DOHH2 (cell line): Measurements from ENCODE around the gene SNX3.

Source experiments
- H3F3A ChIP-seq: fragments of 200-600 bp; sonication (generic), shearing (Covaris generic); 2 replicates; pipeline ENCODE4 v1.6.0; 2016; ENCODE audit warnings: antibody characterized with exemption, mild to moderate bottlenecking; ENCODE audit not compliant: control insufficient read depth, insufficient read depth
- H3K27ac ChIP-seq: fragments of 200-600 bp; sonication (generic); 2 replicates; pipeline ENCODE4 v1.5.1; 2014; ENCODE audit warnings: low read depth, mild to moderate bottlenecking, low read length, moderate library complexity
- H3K27me3 ChIP-seq: fragments of 200-600 bp; sonication (generic); 2 replicates; pipeline ENCODE4 v1.6.1; 2014; ENCODE audit warnings: mild to moderate bottlenecking, low read length, mixed read lengths; ENCODE audit not compliant: control insufficient read depth
- H3K36me3 ChIP-seq: fragments of 200-600 bp; sonication (generic); 2 replicates; pipeline ENCODE4 v1.6.1; 2014; ENCODE audit warnings: mild to moderate bottlenecking, low read length, moderate library complexity, mixed read lengths; ENCODE audit not compliant: control insufficient read depth
- H3K4me1 ChIP-seq: fragments of 200-600 bp; sonication (generic); 2 replicates; pipeline ENCODE4 v1.6.1; 2014; ENCODE audit warnings: mild to moderate bottlenecking, low read length, mixed read lengths; ENCODE audit not compliant: control insufficient read depth
- H3K4me2 ChIP-seq: fragments of 200-600 bp; sonication (generic); 2 replicates; pipeline ENCODE4 v1.6.0; 2014; ENCODE audit warnings: mild to moderate bottlenecking, low read length, moderate library complexity
- H3K4me3 ChIP-seq: fragments of 200-600 bp; sonication (generic); 2 replicates; pipeline ENCODE4 v1.5.1; 2014; ENCODE audit warnings: mild to moderate bottlenecking, low read length, mixed read lengths
- H3K79me2 ChIP-seq: fragments of 200-600 bp; sonication (generic); 2 replicates; pipeline ENCODE4 v1.6.1; 2014; ENCODE audit warnings: mild to moderate bottlenecking, low read length, mixed read lengths; ENCODE audit not compliant: control insufficient read depth
- H3K9me2 ChIP-seq: fragments of 200-600 bp; sonication (generic); replicated peaks from 2 replicates; pipeline ENCODE4 v1.6.1; 2014; ENCODE audit warnings: mild to moderate bottlenecking, low read length, mixed read lengths; ENCODE audit not compliant: control insufficient read depth
- H3K9me3 ChIP-seq: fragments of 200-600 bp; sonication (generic); 2 replicates; pipeline ENCODE4 v1.6.1; 2014; ENCODE audit warnings: antibody characterized with exemption, low read length, mixed read lengths; ENCODE audit not compliant: control insufficient read depth, insufficient read depth
- H4K20me1 ChIP-seq: fragments of 200-600 bp; sonication (generic); 2 replicates; pipeline ENCODE4 v1.6.0; 2014; ENCODE audit warnings: low read depth, mild to moderate bottlenecking, antibody characterized with exemption, low read length, moderate library complexity; ENCODE audit not compliant: control insufficient read depth, insufficient read depth
- EZH2phosphoT487 ChIP-seq: fragments of 200-600 bp; sonication (generic); IDR thresholded peaks from 2 replicates; pipeline ENCODE4 v1.6.1; 2017; ENCODE audit warnings: borderline replicate concordance, mild to moderate bottlenecking, antibody characterized with exemption, low read length, moderate library complexity, mixed read lengths
- TF ChIP-seq, protein P1 (sequence below): fragments of 200-600 bp; sonication (generic); IDR thresholded peaks from one replicate; pipeline ENCODE4 v1.5.1; 2014; ENCODE audit warnings: antibody characterized with exemption, mild to moderate bottlenecking, low read depth, low read length; ENCODE audit not compliant: poor library complexity, severe bottlenecking

Gene SNX3

DNA sequence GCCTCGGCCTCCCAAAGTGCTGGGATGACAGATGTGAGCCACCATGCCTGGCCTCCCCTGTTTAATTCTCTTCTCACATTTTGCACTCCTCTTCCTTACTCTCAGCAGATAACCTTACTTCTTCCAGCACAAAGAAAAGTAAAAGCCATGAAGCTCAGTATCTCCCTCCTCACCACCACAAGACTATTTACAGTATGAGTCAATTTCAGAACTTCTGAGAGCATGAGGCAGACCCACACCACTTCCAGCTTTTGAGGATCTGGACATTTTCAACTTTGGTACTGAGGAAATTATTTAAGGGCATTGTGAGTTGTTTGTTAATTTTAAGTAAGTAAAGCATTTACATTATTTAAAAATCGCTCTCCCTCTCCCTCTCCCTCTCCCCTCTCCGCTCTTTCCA, 8.0 kb upstream of the SNX3 start:
- no peak overlapping the region for H3K4me3 ChIP-seq
- no peak overlapping the region for H3K4me2 ChIP-seq
- no peaks in the 10 kb centered on the region for H3K27me3 ChIP-seq
- H3K9me3 ChIP-seq: no peaks in the 10 kb centered on the region
- TF ChIP-seq, protein P1, sequence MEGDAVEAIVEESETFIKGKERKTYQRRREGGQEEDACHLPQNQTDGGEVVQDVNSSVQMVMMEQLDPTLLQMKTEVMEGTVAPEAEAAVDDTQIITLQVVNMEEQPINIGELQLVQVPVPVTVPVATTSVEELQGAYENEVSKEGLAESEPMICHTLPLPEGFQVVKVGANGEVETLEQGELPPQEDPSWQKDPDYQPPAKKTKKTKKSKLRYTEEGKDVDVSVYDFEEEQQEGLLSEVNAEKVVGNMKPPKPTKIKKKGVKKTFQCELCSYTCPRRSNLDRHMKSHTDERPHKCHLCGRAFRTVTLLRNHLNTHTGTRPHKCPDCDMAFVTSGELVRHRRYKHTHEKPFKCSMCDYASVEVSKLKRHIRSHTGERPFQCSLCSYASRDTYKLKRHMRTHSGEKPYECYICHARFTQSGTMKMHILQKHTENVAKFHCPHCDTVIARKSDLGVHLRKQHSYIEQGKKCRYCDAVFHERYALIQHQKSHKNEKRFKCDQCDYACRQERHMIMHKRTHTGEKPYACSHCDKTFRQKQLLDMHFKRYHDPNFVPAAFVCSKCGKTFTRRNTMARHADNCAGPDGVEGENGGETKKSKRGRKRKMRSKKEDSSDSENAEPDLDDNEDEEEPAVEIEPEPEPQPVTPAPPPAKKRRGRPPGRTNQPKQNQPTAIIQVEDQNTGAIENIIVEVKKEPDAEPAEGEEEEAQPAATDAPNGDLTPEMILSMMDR: no peak
- TF ChIP-seq EZH2phosphoT487: no peak
- no peaks in the 10 kb centered on the region for H3K9me2 ChIP-seq
- no peaks in the 10 kb centered on the region for H3K79me2 ChIP-seq
- no peaks in the 10 kb centered on the region for H3K4me1 ChIP-seq
- no peaks in the 10 kb centered on the region for H3F3A ChIP-seq
- no peaks in the 10 kb centered on the region for H3K36me3 ChIP-seq
- H3K27ac ChIP-seq: no peak overlapping the region
- H4K20me1 ChIP-seq: no peaks in the 10 kb centered on the region

DNA sequence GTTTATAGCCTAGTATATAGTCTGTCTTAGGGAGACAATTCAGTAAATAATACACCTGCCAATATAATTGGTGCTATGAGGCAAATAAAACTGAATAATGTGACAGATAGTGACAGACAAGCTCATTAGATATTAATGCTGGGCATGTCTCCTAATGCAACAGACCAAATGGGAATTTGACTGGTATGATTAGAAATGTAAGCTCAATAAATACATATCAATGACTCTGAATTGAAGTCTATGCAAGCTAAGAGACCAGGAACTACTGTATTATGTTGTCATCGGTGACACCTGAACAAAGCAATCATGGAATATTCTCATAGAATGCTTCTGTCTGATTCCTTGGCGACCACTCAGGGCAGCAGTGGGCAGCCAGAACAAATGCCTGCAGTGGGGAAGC, 2.5 kb upstream of the SNX3 start:
- TF ChIP-seq, protein P1: no peak
- TF ChIP-seq EZH2phosphoT487: no peak
- Histone ChIP-seq H3F3A (peaks cover 17% of the 10 kb centered on the region), H3K9me3 (no peaks in the 10 kb centered on the region), H4K20me1 (0 out of 2 replicates have a peak, but pooled peaks cover 4% of the 10 kb centered on the region), H3K79me2 (peaks cover 28% of the 10 kb centered on the region), H3K4me1 (peaks cover 20% of the 10 kb centered on the region), H3K27me3 (no peaks in the 10 kb centered on the region), H3K9me2 (no peaks in the 10 kb centered on the region), H3K4me3 (no peak overlapping the region), H3K4me2 (no peak overlapping the region), H3K27ac (no peak overlapping the region), H3K36me3 (peaks cover 11% of the 10 kb centered on the region)

- H3K4me1 ChIP-seq: peaks cover 45% of the 10 kb centered on the region
- peaks cover 17% of the 10 kb centered on the region for H3F3A ChIP-seq
- peaks cover 7% of the 10 kb centered on the region; the same call in 1 of the 2 replicates for H4K20me1 ChIP-seq
- no peaks in the 10 kb centered on the region for H3K9me2 ChIP-seq
- H3K36me3 ChIP-seq: peaks cover 28% of the 10 kb centered on the region
- peak overlapping the region; percentile 95 for H3K4me3 ChIP-seq
- H3K9me3 ChIP-seq: no peaks in the 10 kb centered on the region
- no peaks in the 10 kb centered on the region for H3K27me3 ChIP-seq
- peak overlapping the region; percentile 66 for H3K27ac ChIP-seq
- peaks cover 59% of the 10 kb centered on the region for H3K79me2 ChIP-seq
- no peak for TF ChIP-seq EZH2phosphoT487
- TF ChIP-seq, protein P1: no peak
- H3K4me2 ChIP-seq: peak overlapping the region; percentile 92
Measured at GRCh38 chr6:108260126-108260808, 573 bp downstream of the SNX3 start.
